SU-DHL-6 (cell line): ENCODE measurements around the gene GTF3C6.
A peak's percentile ranks its signal among the peaks of the same experiment; 100 is the strongest.

Source experiments
- H2AFZ ChIP-seq: fragments of 200-600 bp; sonication (generic); 2 replicates; pipeline ENCODE4 v1.6.1; 2014; ENCODE audit warnings: low read depth, mild to moderate bottlenecking, moderate library complexity, mixed read lengths, antibody characterized with exemption, low read length; ENCODE audit not compliant: severe bottlenecking
- H3F3A ChIP-seq: fragments of 200-600 bp; shearing (Covaris generic); 2 replicates; pipeline ENCODE4 v1.6.0; 2016; ENCODE audit warnings: antibody characterized with exemption, mild to moderate bottlenecking; ENCODE audit not compliant: insufficient read depth
- H3K27ac ChIP-seq: fragments of 200-600 bp; sonication (generic); 2 replicates; pipeline ENCODE4 v1.5.1; 2016; ENCODE audit warnings: low read depth, mild to moderate bottlenecking, low read length, moderate library complexity, mixed read lengths
- H3K27me3 ChIP-seq: fragments of 200-600 bp; sonication (generic), shearing (Covaris generic); 2 replicates; pipeline ENCODE4 v1.6.0; 2014; ENCODE audit warnings: mild to moderate bottlenecking, low read length
- H3K36me3 ChIP-seq: fragments of 200-600 bp; sonication (generic); 2 replicates; pipeline ENCODE4 v1.6.1; 2014; ENCODE audit warnings: mild to moderate bottlenecking, low read length, mixed read lengths
- H3K4me2 ChIP-seq: fragments of 300-600, 200-600 bp; shearing (Covaris generic), sonication (generic); 2 replicates; pipeline ENCODE4 v1.6.0; 2014; ENCODE audit warnings: low read length, low read depth, mild to moderate bottlenecking; ENCODE audit not compliant: poor library complexity, severe bottlenecking
- H3K4me3 ChIP-seq: fragments of 200-600 bp; sonication (generic); 2 replicates; pipeline ENCODE4 v1.5.1; 2014; ENCODE audit warnings: antibody characterized with exemption, low read length, mild to moderate bottlenecking, mixed read lengths; ENCODE audit not compliant: insufficient read depth, poor library complexity, severe bottlenecking
- H3K79me2 ChIP-seq: fragments of 200-600 bp; sonication (generic); 2 replicates; pipeline ENCODE4 v1.6.1; 2014; ENCODE audit warnings: mild to moderate bottlenecking, low read length, moderate library complexity; ENCODE audit not compliant: insufficient read depth
- H3K9ac ChIP-seq: fragments of 200-600 bp; sonication (generic); 2 replicates; pipeline ENCODE4 v1.7.0; 2014; ENCODE audit warnings: mild to moderate bottlenecking, low read length
- H3K9me2 ChIP-seq: fragments of 200-600 bp; sonication (generic); replicated peaks from 2 replicates; pipeline ENCODE4 v1.6.1; 2014; ENCODE audit warnings: low read length; ENCODE audit not compliant: insufficient read depth
- H3K9me3 ChIP-seq: fragments of 200-600 bp; sonication (generic); 2 replicates; pipeline ENCODE4 v1.6.1; 2014; ENCODE audit warnings: low read length, mixed read lengths; ENCODE audit not compliant: insufficient read depth
- H4K20me1 ChIP-seq: fragments of 200-600 bp; sonication (generic); 2 replicates; pipeline ENCODE4 v1.6.1; 2014; ENCODE audit warnings: low read depth, mild to moderate bottlenecking, antibody characterized with exemption, low read length, moderate library complexity, mixed read lengths
- CTCF ChIP-seq: fragments of 200-600 bp; sonication (generic); IDR thresholded peaks from one replicate; pipeline ENCODE4 v1.5.1; 2017; ENCODE audit warnings: antibody characterized with exemption, mild to moderate bottlenecking, low read length, moderate library complexity; ENCODE audit not compliant: insufficient read depth, poor library complexity, severe bottlenecking
- EZH2phosphoT487 ChIP-seq: fragments of 200-600 bp; sonication (generic), shearing (Covaris generic); conservative IDR thresholded peaks from 2 replicates; pipeline ENCODE4 v1.6.1; 2018; ENCODE audit warnings: mild to moderate bottlenecking, antibody characterized with exemption, low read length, moderate library complexity, mixed read lengths

GTF3C6 gene

DNA sequence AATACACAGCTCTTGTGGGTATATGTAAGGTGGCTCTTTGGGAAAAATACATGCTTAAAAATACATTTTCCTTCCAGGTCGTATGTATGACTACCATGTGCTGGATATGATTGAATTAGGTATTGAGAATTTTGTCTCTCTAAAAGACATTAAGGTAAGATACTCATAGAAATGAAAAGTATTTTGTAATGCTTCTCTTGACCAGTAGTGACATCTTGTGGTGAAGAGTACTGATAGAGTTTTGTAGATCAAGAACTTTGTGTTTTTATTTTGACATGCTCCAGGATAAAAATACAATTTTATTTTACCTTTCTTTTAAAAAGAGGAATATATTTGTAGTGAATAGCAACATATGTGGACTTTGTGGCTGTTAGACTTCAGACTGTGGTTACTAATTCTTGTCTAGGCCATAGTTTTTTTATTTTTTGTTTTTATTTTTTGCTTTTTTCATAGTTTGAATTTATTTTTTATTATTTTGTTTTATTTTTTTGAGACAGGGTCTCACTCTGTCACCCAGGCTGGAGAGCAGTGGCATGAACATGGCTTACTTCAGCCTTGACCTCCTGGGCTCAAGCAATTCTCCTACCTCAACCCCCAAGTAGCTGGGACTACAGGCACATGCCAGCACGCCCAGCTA is 41.2 kb downstream of the GTF3C6 start:
- no peaks in the 10 kb centered on the region for H3K9me3 ChIP-seq
- no peaks in the 10 kb centered on the region for H3K9me2 ChIP-seq
- H3K36me3 ChIP-seq: peaks cover 26% of the 10 kb centered on the region; the same call in 1 of the 2 replicates
- H3K9ac ChIP-seq: no peak overlapping the region
- peaks cover 9% of the 10 kb centered on the region; the same call in 1 of the 2 replicates for H3K79me2 ChIP-seq
- H3F3A ChIP-seq: peaks cover 4% of the 10 kb centered on the region; the same call in 1 of the 2 replicates
- no peak overlapping the region for H3K27ac ChIP-seq
- no peaks in the 10 kb centered on the region for H4K20me1 ChIP-seq
- no peak overlapping the region for H3K4me3 ChIP-seq
- no peak overlapping the region for H3K4me2 ChIP-seq
- TF ChIP-seq CTCF (no peak), EZH2phosphoT487 (no peak)
- H2AFZ ChIP-seq: no peak overlapping the region
- H3K27me3 ChIP-seq: no peaks in the 10 kb centered on the region

GRCh38 chr6:111002350-111002749 is 43.8 kb downstream of the GTF3C6 start:
- H3K79me2 ChIP-seq: peaks cover 7% of the 10 kb centered on the region; the same call in 1 of the 2 replicates
- H3K9me3 ChIP-seq: no peaks in the 10 kb centered on the region
- H3F3A ChIP-seq: peaks cover 7% of the 10 kb centered on the region; the same call in 1 of the 2 replicates
- H3K4me2 ChIP-seq: no peak overlapping the region
- TF ChIP-seq CTCF (no peak), EZH2phosphoT487 (no peak)
- H3K9ac ChIP-seq: no peak overlapping the region
- H3K27me3 ChIP-seq: no peaks in the 10 kb centered on the region
- H4K20me1 ChIP-seq: no peaks in the 10 kb centered on the region
- no peak overlapping the region for H3K27ac ChIP-seq
- peaks cover 32% of the 10 kb centered on the region; the same call in 1 of the 2 replicates for H3K36me3 ChIP-seq
- no peak overlapping the region for H2AFZ ChIP-seq
- no peaks in the 10 kb centered on the region for H3K9me2 ChIP-seq
- H3K4me3 ChIP-seq: no peak overlapping the region

- Histone ChIP-seq H3K27me3 (no peaks in the 10 kb centered on the region), H3K79me2 (peaks cover 8% of the 10 kb centered on the region), H2AFZ (no peak overlapping the region), H3K9me2 (no peaks in the 10 kb centered on the region), H3K4me2 (no peak overlapping the region), H3K9me3 (no peaks in the 10 kb centered on the region), H3F3A (peaks cover 15% of the 10 kb centered on the region; the same call in 1 of the 2 replicates), H3K4me3 (no peak overlapping the region), H3K36me3 (peaks cover 52% of the 10 kb centered on the region), H3K27ac (no peak overlapping the region), H3K9ac (no peak overlapping the region), H4K20me1 (no peaks in the 10 kb centered on the region)
- TF ChIP-seq EZH2phosphoT487 (no peak), CTCF (peak; percentile 65)
Observed at GRCh38 chr6:111011360-111012142, 53.0 kb downstream of the GTF3C6 start.
